HG03139 (cell line): Measurements from ENCODE around the gene VCP.

Experiments used
- ATAC-seq: cut with Tn5 transposase; IDR thresholded peaks from one replicate; pipeline ENCODE4 v1.9.1; 2021; ENCODE audit not compliant: unreplicated experiment

The VCP gene

GRCh38 chr9:35103660-35104191 lies 31.3 kb upstream of the VCP start:
- ATAC-seq = no peak

- peak; percentile 83 for ATAC-seq
Observed at GRCh38 chr9:35102769-35103659, 30.6 kb upstream of the VCP start, which contains the start of gene STOML2. Gene STOML2 (minus strand): TSS chr9:35103131. CDS start chr9:35103094, 37 bp downstream.

- no peak for ATAC-seq
Observed at GRCh38 chr9:35102465-35102768, 30.0 kb upstream of the VCP start.

GRCh38 chr9:35097573-35097972 lies 25.1 kb upstream of the VCP start:
- no peak for ATAC-seq

GRCh38 chr9:35096035-35096849 lies 23.8 kb upstream of the VCP start, which contains the start of gene PIGO:
Gene PIGO (minus strand): TSS chr9:35096591. CDS start chr9:35095565, 1,026 bp downstream.
- peak; percentile 78 for ATAC-seq

GRCh38 chr9:35091536-35091935 lies 19.1 kb upstream of the VCP start:
- ATAC-seq = no peak

- ATAC-seq = no peak
Observed at GRCh38 chr9:35089434-35089833, 17.0 kb upstream of the VCP start.

GRCh38 chr9:35085078-35085477 lies 12.7 kb upstream of the VCP start:
- ATAC-seq = no peak

GRCh38 chr9:35079426-35080341 lies 7.3 kb upstream of the VCP start, which contains the start of gene FANCG:
Gene FANCG (minus strand): TSS chr9:35079942. CDS start chr9:35079524, 418 bp downstream.
- peak; percentile 82 for ATAC-seq

GRCh38 chr9:35079041-35079425 lies 6.6 kb upstream of the VCP start:
- no peak for ATAC-seq

GRCh38 chr9:35078066-35078465 lies 5.6 kb upstream of the VCP start:
- ATAC-seq = no peak

- no peak for ATAC-seq
Observed at GRCh38 chr9:35076848-35077247, 4.4 kb upstream of the VCP start.

GRCh38 chr9:35075358-35075757 lies 2.9 kb upstream of the VCP start:
- ATAC-seq = no peak

GRCh38 chr9:35074791-35075190 lies 2.4 kb upstream of the VCP start:
- ATAC-seq = no peak

GRCh38 chr9:35074141-35074540 lies 1.7 kb upstream of the VCP start:
- ATAC-seq = no peak

- ATAC-seq = no peak
Observed at GRCh38 chr9:35073279-35073612, 821 bp upstream of the VCP start.

GRCh38 chr9:35071814-35072460 lies 488 bp downstream of the VCP start:
- peak; percentile 53 for ATAC-seq

- ATAC-seq = no peak
Observed at GRCh38 chr9:35070823-35071813, 1.3 kb downstream of the VCP start.

- no peak for ATAC-seq
Observed at GRCh38 chr9:35069020-35069419, 3.4 kb downstream of the VCP start.
